Keratinocyte (primary cell): Measurements from ENCODE around the gene RHBDF1. TPM values are rescaled to one million over a fixed set of nuclear protein-coding genes. Genes with fewer than 3 reads are reported as not detected.

Source experiments
- DNase-seq: peaks from one replicate; pipeline ENCODE4 v3.0.0-alpha.2; 2011; ENCODE audit warnings: low read depth, missing footprints, low spot score
- FAIRE-seq: peaks from 2 replicates; lab custom pipeline; 2011; peaks lifted over from hg19 to GRCh38; lab: Jason Lieb, UNC
- H2AFZ ChIP-seq: 2 replicates; pipeline ENCODE4 v1.6.0; 2012; ENCODE audit warnings: low read length, control low read depth, inconsistent platforms; ENCODE audit not compliant: control insufficient read depth
- H3K27ac ChIP-seq: 2 replicates; pipeline ENCODE4 v1.5.1; 2011; ENCODE audit warnings: low read length; ENCODE audit not compliant: control insufficient read depth, insufficient read depth
- H3K27me3 ChIP-seq: 3 replicates; pipeline ENCODE4 v1.6.0; 2011; ENCODE audit warnings: low read length; ENCODE audit not compliant: control insufficient read depth, insufficient read depth; ENCODE audit errors: extremely low read depth
- H3K36me3 ChIP-seq, 2 experiments: 2 replicates in 1 of 2; 3 replicates in 1 of 2; pipeline ENCODE4 v1.5.1; 2011; ENCODE audit warnings: low read length in 2 of 2, mild to moderate bottlenecking in 1 of 2; ENCODE audit not compliant: control insufficient read depth in 2 of 2, insufficient read depth in 2 of 2; ENCODE audit errors: extremely low read depth in 1 of 2
- H3K4me1 ChIP-seq: 3 replicates; pipeline ENCODE4 v1.5.1; 2011; ENCODE audit warnings: low read length; ENCODE audit not compliant: control insufficient read depth, insufficient read depth; ENCODE audit errors: extremely low read depth
- H3K4me2 ChIP-seq: 3 replicates; pipeline ENCODE4 v1.6.0; 2011; ENCODE audit warnings: low read depth, low read length; ENCODE audit not compliant: control insufficient read depth, insufficient read depth; ENCODE audit errors: extremely low read depth
- H3K4me3 ChIP-seq, 3 experiments: fragments of 200-600 bp in 1 of 3; sonication (generic) in 1 of 3; 2 replicates in 2 of 3; 3 replicates in 1 of 3; pipeline ENCODE4 v1.5.1; 2011 to 2016; ENCODE audit warnings: low read length in 3 of 3, mild to moderate bottlenecking in 3 of 3, control low read depth in 2 of 3, inconsistent platforms in 1 of 3, low read depth in 1 of 3, mixed read lengths in 1 of 3, mixed run types in 1 of 3, moderate library complexity in 1 of 3; ENCODE audit not compliant: control insufficient read depth in 2 of 3, insufficient read depth in 2 of 3; ENCODE audit errors: extremely low read depth in 1 of 3
- H3K79me2 ChIP-seq: 2 replicates; pipeline ENCODE4 v1.6.0; 2012; ENCODE audit warnings: low read length; ENCODE audit not compliant: control insufficient read depth, insufficient read depth
- H3K9ac ChIP-seq: 3 replicates; pipeline ENCODE4 v1.6.0; 2011; ENCODE audit warnings: low read length; ENCODE audit not compliant: control insufficient read depth, insufficient read depth; ENCODE audit errors: extremely low read depth
- H3K9me1 ChIP-seq: 3 replicates; pipeline ENCODE4 v1.6.0; 2011; ENCODE audit warnings: low read length; ENCODE audit not compliant: control insufficient read depth, insufficient read depth; ENCODE audit errors: extremely low read depth
- H3K9me3 ChIP-seq: 2 replicates; pipeline ENCODE4 v1.5.1; 2012; ENCODE audit warnings: low read depth, low read length; ENCODE audit not compliant: control insufficient read depth
- H4K20me1 ChIP-seq: 3 replicates; pipeline ENCODE4 v1.6.0; 2011; ENCODE audit warnings: low read length; ENCODE audit not compliant: control insufficient read depth, insufficient read depth; ENCODE audit errors: extremely low read depth
- CTCF ChIP-seq, 3 experiments: IDR thresholded peaks in 1 of 3; conservative IDR thresholded peaks in 1 of 3; optimal IDR thresholded peaks in 1 of 3; 2 replicates in 2 of 3; 3 replicates in 1 of 3; pipeline versions ENCODE3 to v1.5.1; 2011; ENCODE audit warnings: low read length in 3 of 3, mild to moderate bottlenecking in 3 of 3, moderate library complexity in 2 of 3, control low read depth in 1 of 3, inconsistent platforms in 1 of 3; ENCODE audit not compliant: insufficient read depth in 2 of 3; ENCODE audit errors: extremely low read depth in 1 of 3
- EZH2 ChIP-seq: IDR thresholded peaks from one replicate; pipeline ENCODE4 v1.6.1; 2012; ENCODE audit warnings: inconsistent platforms, mild to moderate bottlenecking, low read length, moderate library complexity
- dilution Hi-C: fragments of 300-500 bp; cut with MboI; formaldehyde crosslinking; loops from one replicate; pipeline ENCODE4 v1.7.0; 2020; ENCODE audit warnings: low sequenced_read_pairs; ENCODE audit not compliant: extremely low pct_ligation_motif_present
- polyA plus RNA-seq, 5 experiments: library from polyadenylated mRNA; depleted of rRNA in 3 of 5; stranded (reverse) in 3 of 5; stranded (forward) in 1 of 5; unstranded in 1 of 5; fragments of >200 nt; gene quantifications; 1 replicate in 1 of 5; 2 replicates in 3 of 5; 3 replicates in 1 of 5; pipeline versions ENCODE4 v1.2.1 to v1.2.3, GENCODE V29; 2011 to 2012; ENCODE audit warnings: missing spikeins in 2 of 5, low read depth in 1 of 5, low replicate concordance in 1 of 5

The RHBDF1 gene
- polyA plus RNA-seq, 1 donor (not counting 4 experiments of a cell fraction or from before 2014, with no cell fraction given) = 20.4 TPM

GRCh38 chr16:105521-105920 is 33.1 kb upstream of the RHBDF1 start:
- Histone ChIP-seq H3K4me1 (no peaks in the 10 kb centered on the region), H4K20me1 (peaks cover 4% of the 10 kb centered on the region), H3K27me3 (no peaks in the 10 kb centered on the region), H2AFZ (no peak overlapping the region), H3K79me2 (no peaks in the 10 kb centered on the region), H3K27ac (no peak overlapping the region), H3K9me3 (no peaks in the 10 kb centered on the region), H3K36me3 (peaks cover 30 to 34% of the 10 kb centered on the region in 2 experiments), H3K4me3 (no peak overlapping the region), H3K9ac (no peak overlapping the region), H3K9me1 (no peaks in the 10 kb centered on the region), H3K4me2 (no peak overlapping the region)
- no peak for DNase-seq
- dilution Hi-C loops = no loop called here
- TF ChIP-seq EZH2 (no peak), CTCF (optimal IDR thresholded peaks at IDR 0.05 in 1 of 3, IDR thresholded peaks at IDR 0.05 in 1 of 3, conservative IDR thresholded peaks at IDR 0.05 in 1 of 3; ENCODE audit: extremely low read depth in 1 of 3, insufficient read depth in 2 of 3, low read length in 3 of 3) (no peak)
- no peak for FAIRE-seq

GRCh38 chr16:104928-105327 is 32.5 kb upstream of the RHBDF1 start:
- Histone ChIP-seq H3K27me3 (no peaks in the 10 kb centered on the region), H3K9ac (no peak overlapping the region), H4K20me1 (peaks cover 4% of the 10 kb centered on the region), H3K4me1 (no peaks in the 10 kb centered on the region), H3K4me2 (no peak overlapping the region), H3K4me3 (no peak overlapping the region), H3K27ac (no peak overlapping the region), H3K9me1 (no peaks in the 10 kb centered on the region), H3K79me2 (no peaks in the 10 kb centered on the region), H3K9me3 (no peaks in the 10 kb centered on the region), H3K36me3 (peaks cover 25 to 38% of the 10 kb centered on the region in 2 experiments), H2AFZ (no peak overlapping the region)
- DNase-seq = no peak
- dilution Hi-C loops = no loop called here
- FAIRE-seq = no peak
- TF ChIP-seq EZH2 (no peak), CTCF (optimal IDR thresholded peaks at IDR 0.05 in 1 of 3, IDR thresholded peaks at IDR 0.05 in 1 of 3, conservative IDR thresholded peaks at IDR 0.05 in 1 of 3; ENCODE audit: extremely low read depth in 1 of 3, insufficient read depth in 2 of 3, low read length in 3 of 3) (no peak)
